ENCODE results near the gene PLCB1. TPM values are rescaled to one million over a fixed set of nuclear protein-coding genes. Genes with fewer than 3 reads are reported as not detected.
"Not testable (repeated sequence)": the region's sequence is repeated elsewhere in the genome, so short reads cannot be mapped to it uniquely, and the experiment has no call there.

Gene PLCB1
- total RNA-seq, 4 donors from 2014 or later = 7.2 to 28.1 (median 9.6) TPM

- H3K4me1 ChIP-seq = no peaks in the 10 kb centered on the region
- H3K36me3 ChIP-seq = no peaks in the 10 kb centered on the region
- no peak for DNase-seq
- TF ChIP-seq, protein P1, sequence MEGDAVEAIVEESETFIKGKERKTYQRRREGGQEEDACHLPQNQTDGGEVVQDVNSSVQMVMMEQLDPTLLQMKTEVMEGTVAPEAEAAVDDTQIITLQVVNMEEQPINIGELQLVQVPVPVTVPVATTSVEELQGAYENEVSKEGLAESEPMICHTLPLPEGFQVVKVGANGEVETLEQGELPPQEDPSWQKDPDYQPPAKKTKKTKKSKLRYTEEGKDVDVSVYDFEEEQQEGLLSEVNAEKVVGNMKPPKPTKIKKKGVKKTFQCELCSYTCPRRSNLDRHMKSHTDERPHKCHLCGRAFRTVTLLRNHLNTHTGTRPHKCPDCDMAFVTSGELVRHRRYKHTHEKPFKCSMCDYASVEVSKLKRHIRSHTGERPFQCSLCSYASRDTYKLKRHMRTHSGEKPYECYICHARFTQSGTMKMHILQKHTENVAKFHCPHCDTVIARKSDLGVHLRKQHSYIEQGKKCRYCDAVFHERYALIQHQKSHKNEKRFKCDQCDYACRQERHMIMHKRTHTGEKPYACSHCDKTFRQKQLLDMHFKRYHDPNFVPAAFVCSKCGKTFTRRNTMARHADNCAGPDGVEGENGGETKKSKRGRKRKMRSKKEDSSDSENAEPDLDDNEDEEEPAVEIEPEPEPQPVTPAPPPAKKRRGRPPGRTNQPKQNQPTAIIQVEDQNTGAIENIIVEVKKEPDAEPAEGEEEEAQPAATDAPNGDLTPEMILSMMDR (IDR thresholded peaks at IDR 0.05) = no peak
- TF ChIP-seq POLR2A (IDR thresholded peaks at IDR 0.05) = no peak
- H3K27me3 ChIP-seq = no peaks in the 10 kb centered on the region
- H3K27ac ChIP-seq = no peak overlapping the region
- H3K9me3 ChIP-seq = no peaks in the 10 kb centered on the region
- H3K4me3 ChIP-seq = no peak overlapping the region
Measured at GRCh38 chr20:8587251-8587650, 455.2 kb downstream of the PLCB1 start.

- H3K4me3 ChIP-seq = no peak overlapping the region
- no peak for TF ChIP-seq POLR2A (IDR thresholded peaks at IDR 0.05)
- no peak for DNase-seq
- no peak overlapping the region for H3K27ac ChIP-seq
- H3K36me3 ChIP-seq = no peaks in the 10 kb centered on the region
- no peaks in the 10 kb centered on the region for H3K9me3 ChIP-seq
- no peaks in the 10 kb centered on the region for H3K4me1 ChIP-seq
- H3K27me3 ChIP-seq = no peaks in the 10 kb centered on the region
Measured at GRCh38 chr20:8587810-8588209, 455.7 kb downstream of the PLCB1 start.

DNA sequence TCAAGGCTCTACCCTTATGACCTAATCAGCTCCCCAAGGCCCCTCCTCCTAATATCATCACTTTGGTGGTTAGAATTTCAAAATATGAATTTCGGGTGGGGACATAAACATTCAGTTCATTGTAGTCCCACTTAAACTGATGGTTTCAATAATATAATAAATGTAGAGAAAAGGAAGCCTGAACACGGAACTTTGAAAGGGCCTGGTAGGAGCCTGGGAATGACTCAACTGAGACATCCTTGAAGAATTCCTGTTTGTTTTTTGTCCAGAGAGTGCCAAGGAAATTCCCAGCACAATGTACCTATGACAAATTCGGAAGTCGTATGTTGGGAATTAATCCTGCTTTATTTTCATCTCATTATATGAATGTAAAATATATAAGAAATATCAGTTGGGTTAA is 457.9 kb downstream of the PLCB1 start:
- Histone ChIP-seq H3K36me3 (no peaks in the 10 kb centered on the region), H3K9me3 (no peaks in the 10 kb centered on the region), H3K27ac (no peak overlapping the region), H3K4me3 (no peak overlapping the region), H3K27me3 (no peaks in the 10 kb centered on the region), H3K4me1 (no peaks in the 10 kb centered on the region)
- TF ChIP-seq POLR2A (IDR thresholded peaks at IDR 0.05) = no peak
- TF ChIP-seq, protein P1 (IDR thresholded peaks at IDR 0.05) = no peak
- no peak for DNase-seq

- not testable (repeated sequence) for DNase-seq, H3K4me3 ChIP-seq, H3K27me3 ChIP-seq, H3K36me3 ChIP-seq, H3K9me3 ChIP-seq, H3K4me1 ChIP-seq, H3K27ac ChIP-seq
Measured at GRCh38 chr20:8600910-8601541, 469.0 kb downstream of the PLCB1 start.

DNA sequence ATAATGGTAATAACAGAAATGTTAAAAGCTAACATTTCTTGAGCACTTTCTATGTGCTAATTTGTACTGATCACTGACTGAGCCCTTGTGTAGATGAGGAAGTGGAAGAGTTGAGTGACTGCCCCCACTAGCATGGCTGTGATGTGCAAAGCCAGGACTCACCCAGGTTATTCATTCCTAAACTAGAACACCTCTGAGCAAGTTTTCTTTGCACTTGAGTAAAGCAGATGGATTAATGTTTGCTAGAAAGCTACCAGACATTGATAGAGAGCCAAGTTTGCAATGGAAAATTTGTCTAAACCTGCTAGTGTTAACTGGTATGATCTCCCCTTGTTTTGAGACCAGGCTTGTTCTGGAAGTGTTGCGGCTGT is 469.5 kb downstream of the PLCB1 start:
- TF ChIP-seq POLR2A (IDR thresholded peaks at IDR 0.05) = no peak
- TF ChIP-seq, protein P1 (IDR thresholded peaks at IDR 0.05) = no peak
- no peak overlapping the region for H3K4me3 ChIP-seq
- no peak overlapping the region for H3K27ac ChIP-seq
- H3K36me3 ChIP-seq = no peaks in the 10 kb centered on the region
- no peaks in the 10 kb centered on the region for H3K4me1 ChIP-seq
- H3K9me3 ChIP-seq = no peaks in the 10 kb centered on the region
- DNase-seq = no peak
- H3K27me3 ChIP-seq = no peaks in the 10 kb centered on the region

DNA sequence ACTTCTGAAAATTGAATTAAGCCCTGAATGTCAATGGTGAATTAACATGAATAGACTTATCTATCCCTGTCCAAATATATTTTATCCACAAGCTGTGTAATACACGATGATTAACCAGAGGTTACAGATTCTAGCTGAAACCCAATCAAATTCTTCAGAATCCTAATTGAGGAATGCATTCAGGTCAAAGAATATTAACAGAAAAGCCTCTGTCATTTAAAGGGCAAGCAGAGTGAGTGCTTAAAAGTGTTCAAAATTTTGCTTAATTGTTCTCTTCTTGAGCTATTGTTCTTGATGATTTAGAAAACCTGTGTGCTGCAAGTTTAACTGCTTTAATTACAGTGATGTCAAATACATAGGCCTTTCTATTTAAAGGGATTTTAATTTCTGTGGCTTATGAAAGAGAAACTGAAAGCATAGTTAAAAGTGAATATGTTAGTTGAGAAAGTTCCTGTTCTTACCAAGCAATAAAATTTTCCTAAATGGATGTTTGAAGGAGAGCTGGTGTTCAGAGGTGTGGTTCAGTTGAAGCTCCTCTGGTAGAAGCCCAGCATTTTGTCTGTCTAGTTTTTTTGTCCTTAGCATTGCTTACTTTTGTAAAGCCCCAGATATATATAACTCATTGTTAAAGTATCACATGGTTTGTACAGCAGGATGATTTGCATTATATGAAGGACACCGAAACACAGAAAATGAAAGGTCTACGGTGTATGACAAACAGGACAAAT is 470.5 kb downstream of the PLCB1 start:
- peak overlapping the region in 2 of 4 donors; percentile 28 to 38 for H3K27ac ChIP-seq
- no peaks in the 10 kb centered on the region for H3K27me3 ChIP-seq
- no peaks in the 10 kb centered on the region for H3K36me3 ChIP-seq
- no peak for DNase-seq
- no peaks in the 10 kb centered on the region for H3K9me3 ChIP-seq
- H3K4me1 ChIP-seq = no peaks in the 10 kb centered on the region
- peak overlapping the region in 1 of 4 donors; percentile 0 for H3K4me3 ChIP-seq
- TF ChIP-seq POLR2A (IDR thresholded peaks at IDR 0.05) = no peak
- TF ChIP-seq, protein P1 (IDR thresholded peaks at IDR 0.05) = no peak

All from Peyer's patch (tissue), 4 donors.